Adrenal gland (tissue), 12 donors: ENCODE measurements around the gene MFSD2A. TPM values are rescaled to one million over a fixed set of nuclear protein-coding genes. Genes with fewer than 3 reads are reported as not detected.

Experiments used
- DNase-seq, 7 donors: peaks; one replicate each; pipeline ENCODE4 v3.0.0-alpha.2; 2019 to 2020
- H3K27ac ChIP-seq, 5 donors: fragments of 200-600 bp; sonication (generic) in 4 of 5; 1 replicate in 3 of 5; 2 replicates in 2 of 5; pipeline versions ENCODE4 v1.5.1 to v1.8.0; 2016 to 2020; ENCODE audit warnings: mild to moderate bottlenecking in 1 of 5
- H3K27me3 ChIP-seq: fragments of 200-600 bp; 2 replicates; pipeline ENCODE4 v1.8.0; 2021
- H3K36me3 ChIP-seq, 2 donors: fragments of 200-600 bp; replicated peaks in 1 of 2; 1 replicate in 1 of 2; 2 replicates in 1 of 2; pipeline versions ENCODE4 v1.5.1 to v1.8.0; 2018 to 2022
- H3K4me1 ChIP-seq, 2 donors: fragments of 200-600 bp; replicated peaks in 1 of 2; 1 replicate in 1 of 2; 2 replicates in 1 of 2; pipeline versions ENCODE4 v1.5.1 to v1.8.0; 2018 to 2021
- H3K4me3 ChIP-seq, 4 donors: fragments of 200-600 bp; sonication (generic) in 3 of 4; one replicate each; pipeline ENCODE4 v1.5.1; 2016 to 2018
- H3K9me3 ChIP-seq, 3 donors: fragments of 200-600 bp; sonication (generic) in 1 of 3; replicated peaks in 1 of 3; 1 replicate in 2 of 3; 2 replicates in 1 of 3; pipeline versions ENCODE4 v1.5.1 to v1.8.0; 2016 to 2021
- CTCF ChIP-seq, 6 experiments: fragments of 450-650 bp in 4 of 6; fragments of 200-600 bp in 2 of 6; sonication (generic) in 1 of 6; IDR thresholded peaks; 1 replicate in 5 of 6; 2 replicates in 1 of 6; pipeline versions ENCODE4 v1.5.1 to v1.8.0; 2016 to 2021; ENCODE audit warnings: antibody characterized with exemption in 6 of 6, mild to moderate bottlenecking in 2 of 6, moderate library complexity in 1 of 6
- POLR2A ChIP-seq, 2 donors: fragments of 450-650 bp; IDR thresholded peaks; one replicate each; pipeline ENCODE4 v1.6.1; 2017; ENCODE audit warnings: antibody characterized with exemption in 2 of 2, mild to moderate bottlenecking in 2 of 2, moderate library complexity in 1 of 2
- WGBS, 4 donors: extraction: QIAGEN DNeasy Blood & Tissue Kit in 2 of 4; methylation state at CpG; one replicate each; pipeline versions ENCODE4 v1.1.5 to v1.1.7; 2013 to 2017; 5-methylcytosine and 5-hydroxymethylcytosine counted together
- intact Hi-C, 2 donors: fragments of 100-400 bp; cut with DNase I; formaldehyde crosslinking; loops; one replicate each; pipeline versions ENCODE4 v1.14.1 to v1.15.0; 2022 to 2023
- polyA plus RNA-seq, 3 donors: library from polyadenylated mRNA; stranded (reverse); fragments of 200-250 nt in 2 of 3; fragments of 350-450 nt in 1 of 3; fragmentation: Illumina TruSeq in 1 of 3; extraction: RNeasy Lipid Tissue Mini Kit (QIAGEN cat#74804) in 1 of 3; gene quantifications; one replicate each; pipeline ENCODE4 v1.2.3, GENCODE V29; 2013 to 2014
- total RNA-seq, 9 donors: library from RNA; depleted of rRNA in 4 of 9; stranded (reverse); fragments of >200 nt in 4 of 9; fragments of 120-200 nt in 1 of 9; fragmentation: NEBNext Ultra II Directional in 1 of 9; extraction: Animal tissue kit (Norgen Biotek cat#: 25700) in 1 of 9; gene quantifications; one replicate each; pipeline versions ENCODE4 v1.1.0 to v1.2.4, GENCODE V29; 2013 to 2023
- donor health status: healthy with polysubstance abuse.
- donor health status: Bipolar disorder and iron deficiency.
- donor health status: DM: yes; HTN: yes; CAD: no.
- donor health status: DM: no; HTN: no; CAD: no.
- donor health status: DM: no; HTN: no; CAD: no.
- donor health status: DM: yes; HTN: yes; CAD: no.

The MFSD2A gene
- total and polyA plus RNA-seq, 12 donors = 0.17 to 3.2 (median 1.3) TPM

GRCh38 chr1:39992234-39992633, 37.3 kb downstream of the MFSD2A start:
- TF ChIP-seq CTCF (IDR thresholded peaks at IDR 0.05) = no peak
- no peak for TF ChIP-seq POLR2A (IDR thresholded peaks at IDR 0.05)
- H3K27ac ChIP-seq = no peak overlapping the region
- WGBS, 4 donors = 48 to 65% (median 53%) methylated on average over 2 of the region's 2 CpGs
- DNase-seq = no peak
- no peaks in the 10 kb centered on the region for H3K4me1 ChIP-seq
- H3K36me3 ChIP-seq = no peaks in the 10 kb centered on the region
- no peaks in the 10 kb centered on the region for H3K27me3 ChIP-seq
- intact Hi-C loops = no loop called here
- no peak overlapping the region for H3K4me3 ChIP-seq
- no peaks in the 10 kb centered on the region for H3K9me3 ChIP-seq

DNA sequence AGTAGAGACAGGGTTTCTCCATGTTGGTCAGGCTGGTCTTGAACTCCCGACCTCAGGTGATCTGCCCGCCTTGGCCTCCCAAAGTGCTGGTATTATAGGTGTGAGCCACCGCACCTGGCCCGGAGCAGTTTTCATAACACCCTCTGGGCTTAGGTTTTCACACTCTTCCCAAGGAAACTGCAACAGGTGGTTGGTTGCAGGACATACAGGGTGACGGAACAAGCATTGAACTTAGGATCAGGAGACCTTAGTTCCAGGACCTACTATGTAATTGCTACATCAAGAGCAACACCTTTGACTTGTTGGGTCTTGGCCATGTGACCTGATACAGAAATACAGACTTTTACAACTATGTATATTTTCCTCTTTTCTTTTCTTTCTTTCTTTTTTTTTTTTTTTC, 37.9 kb downstream of the MFSD2A start:
- DNase-seq = no peak
- Histone ChIP-seq H3K4me1 (no peaks in the 10 kb centered on the region), H3K9me3 (no peaks in the 10 kb centered on the region), H3K4me3 (no peak overlapping the region), H3K27me3 (no peaks in the 10 kb centered on the region), H3K36me3 (no peaks in the 10 kb centered on the region), H3K27ac (no peak overlapping the region)
- WGBS, 4 donors = 71 to 97% (median 89%) methylated on average over 5 of the region's 5 CpGs
- intact Hi-C loops = no loop called here
- TF ChIP-seq CTCF (IDR thresholded peaks at IDR 0.05) (no peak), POLR2A (IDR thresholded peaks at IDR 0.05) (no peak)

DNA sequence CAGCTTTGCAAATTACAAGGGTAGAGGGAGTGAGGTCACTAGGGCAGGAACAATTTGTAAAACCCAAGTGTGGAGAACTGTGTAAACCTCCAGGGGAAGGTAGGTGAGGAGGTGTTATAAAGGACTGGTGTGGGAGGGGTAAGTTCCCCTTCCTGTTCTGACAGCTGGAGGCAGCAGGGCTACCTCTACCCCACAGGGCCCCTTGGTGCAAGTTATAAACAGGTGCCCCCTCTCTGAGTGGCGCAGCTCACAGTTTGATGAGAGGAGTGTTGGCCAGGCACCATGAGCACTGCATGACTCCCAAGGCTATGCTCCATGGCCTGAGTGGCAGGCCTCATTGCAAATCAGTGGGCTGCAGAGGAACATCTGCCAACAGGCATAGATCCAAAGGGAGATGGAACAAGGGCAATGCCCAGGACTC, 41.0 kb downstream of the MFSD2A start:
- DNase-seq = no peak
- Histone ChIP-seq H3K27ac (no peak overlapping the region), H3K9me3 (no peaks in the 10 kb centered on the region), H3K4me3 (no peak overlapping the region), H3K4me1 (no peaks in the 10 kb centered on the region), H3K27me3 (no peaks in the 10 kb centered on the region), H3K36me3 (no peaks in the 10 kb centered on the region)
- intact Hi-C loops = no loop called here
- no peak for TF ChIP-seq POLR2A (IDR thresholded peaks at IDR 0.05)
- no peak for TF ChIP-seq CTCF (IDR thresholded peaks at IDR 0.05)
- 88 to 100% (median 100%) methylated on average over 1 of the region's 1 CpG for WGBS, 4 donors

- no peak overlapping the region for H3K4me3 ChIP-seq
- intact Hi-C loops = no loop called here
- TF ChIP-seq POLR2A (IDR thresholded peaks at IDR 0.05) (no peak), CTCF (IDR thresholded peaks at IDR 0.05) (no peak)
These were observed 41.6 kb downstream of the MFSD2A start for GRCh38 chr1:39996396-39997004.

More at GRCh38 chr1:39996396-39997004, 41.6 kb downstream of the MFSD2A start:
- Histone ChIP-seq H3K27ac (no peak overlapping the region), H3K27me3 (no peaks in the 10 kb centered on the region), H3K36me3 (no peaks in the 10 kb centered on the region), H3K9me3 (no peaks in the 10 kb centered on the region), H3K4me1 (peaks cover 0 to 3% of the 10 kb centered on the region in 2 donors)
- no peak for DNase-seq
